ENCODE data around the gene HMSD.

The HMSD gene

GRCh38 chr18:63956755-63957154 lies 7.7 kb downstream of the HMSD start:
- no peak for TF ChIP-seq CTCF (IDR thresholded peaks at IDR 0.05; ENCODE audit: low read depth, low read length)
- no peak overlapping the region for H3K4me3 ChIP-seq (ENCODE audit: low read depth, low read length)

GRCh38 chr18:63960891-63961290 lies 11.8 kb downstream of the HMSD start:
- TF ChIP-seq CTCF (IDR thresholded peaks at IDR 0.05; ENCODE audit: low read depth, low read length): no peak
- no peak overlapping the region for H3K4me3 ChIP-seq (ENCODE audit: low read depth, low read length)

GRCh38 chr18:63961435-63961980 lies 12.4 kb downstream of the HMSD start:
- H3K4me3 ChIP-seq (ENCODE audit: low read depth, low read length): no peak overlapping the region
- TF ChIP-seq CTCF (IDR thresholded peaks at IDR 0.05; ENCODE audit: low read depth, low read length): no peak

GRCh38 chr18:63962137-63962536 lies 13.0 kb downstream of the HMSD start:
- TF ChIP-seq CTCF (IDR thresholded peaks at IDR 0.05; ENCODE audit: low read depth, low read length): no peak
- H3K4me3 ChIP-seq (ENCODE audit: low read depth, low read length): no peak overlapping the region

GRCh38 chr18:63963615-63964256 lies 14.6 kb downstream of the HMSD start:
- no peak overlapping the region for H3K4me3 ChIP-seq (ENCODE audit: low read depth, low read length)
- TF ChIP-seq CTCF (IDR thresholded peaks at IDR 0.05; ENCODE audit: low read depth, low read length): peak; percentile 86

GRCh38 chr18:63964908-63965307 lies 15.8 kb downstream of the HMSD start:
- TF ChIP-seq CTCF (IDR thresholded peaks at IDR 0.05; ENCODE audit: low read depth, low read length): no peak
- no peak overlapping the region for H3K4me3 ChIP-seq (ENCODE audit: low read depth, low read length)

GRCh38 chr18:63965716-63966330 lies 16.7 kb downstream of the HMSD start:
- H3K4me3 ChIP-seq (ENCODE audit: low read depth, low read length): no peak overlapping the region
- no peak for TF ChIP-seq CTCF (IDR thresholded peaks at IDR 0.05; ENCODE audit: low read depth, low read length)

All from WI38 (cell line).